GM18867 (cell line): ENCODE data around the gene LGR6.
"Not testable (repeated sequence)": the region's sequence is repeated elsewhere in the genome, so short reads cannot be mapped to it uniquely, and the experiment has no call there.

Experiments
- ATAC-seq: cut with Tn5 transposase; IDR thresholded peaks from one replicate; pipeline ENCODE4 v1.9.1; 2021; ENCODE audit warnings: mild to moderate bottlenecking, moderate library complexity; ENCODE audit not compliant: unreplicated experiment

The LGR6 gene, protein sequence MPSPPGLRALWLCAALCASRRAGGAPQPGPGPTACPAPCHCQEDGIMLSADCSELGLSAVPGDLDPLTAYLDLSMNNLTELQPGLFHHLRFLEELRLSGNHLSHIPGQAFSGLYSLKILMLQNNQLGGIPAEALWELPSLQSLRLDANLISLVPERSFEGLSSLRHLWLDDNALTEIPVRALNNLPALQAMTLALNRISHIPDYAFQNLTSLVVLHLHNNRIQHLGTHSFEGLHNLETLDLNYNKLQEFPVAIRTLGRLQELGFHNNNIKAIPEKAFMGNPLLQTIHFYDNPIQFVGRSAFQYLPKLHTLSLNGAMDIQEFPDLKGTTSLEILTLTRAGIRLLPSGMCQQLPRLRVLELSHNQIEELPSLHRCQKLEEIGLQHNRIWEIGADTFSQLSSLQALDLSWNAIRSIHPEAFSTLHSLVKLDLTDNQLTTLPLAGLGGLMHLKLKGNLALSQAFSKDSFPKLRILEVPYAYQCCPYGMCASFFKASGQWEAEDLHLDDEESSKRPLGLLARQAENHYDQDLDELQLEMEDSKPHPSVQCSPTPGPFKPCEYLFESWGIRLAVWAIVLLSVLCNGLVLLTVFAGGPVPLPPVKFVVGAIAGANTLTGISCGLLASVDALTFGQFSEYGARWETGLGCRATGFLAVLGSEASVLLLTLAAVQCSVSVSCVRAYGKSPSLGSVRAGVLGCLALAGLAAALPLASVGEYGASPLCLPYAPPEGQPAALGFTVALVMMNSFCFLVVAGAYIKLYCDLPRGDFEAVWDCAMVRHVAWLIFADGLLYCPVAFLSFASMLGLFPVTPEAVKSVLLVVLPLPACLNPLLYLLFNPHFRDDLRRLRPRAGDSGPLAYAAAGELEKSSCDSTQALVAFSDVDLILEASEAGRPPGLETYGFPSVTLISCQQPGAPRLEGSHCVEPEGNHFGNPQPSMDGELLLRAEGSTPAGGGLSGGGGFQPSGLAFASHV

GRCh38 chr1:202193614-202194327 lies at the start of gene LGR6:
TSS of gene LGR6 (plus strand) at chr1:202193799. CDS start at chr1:202193990, 191 bp downstream.
- no peak for ATAC-seq

GRCh38 chr1:202144402-202145067 lies 49.1 kb upstream of the LGR6 start, which contains the start of gene ARL8A:
TSS of gene ARL8A (minus strand) at chr1:202144737. CDS start at chr1:202144572, 165 bp downstream.
- ATAC-seq = peak; percentile 66

GRCh38 chr1:202145068-202145743 lies 48.4 kb upstream of the LGR6 start:
- no peak for ATAC-seq

DNA sequence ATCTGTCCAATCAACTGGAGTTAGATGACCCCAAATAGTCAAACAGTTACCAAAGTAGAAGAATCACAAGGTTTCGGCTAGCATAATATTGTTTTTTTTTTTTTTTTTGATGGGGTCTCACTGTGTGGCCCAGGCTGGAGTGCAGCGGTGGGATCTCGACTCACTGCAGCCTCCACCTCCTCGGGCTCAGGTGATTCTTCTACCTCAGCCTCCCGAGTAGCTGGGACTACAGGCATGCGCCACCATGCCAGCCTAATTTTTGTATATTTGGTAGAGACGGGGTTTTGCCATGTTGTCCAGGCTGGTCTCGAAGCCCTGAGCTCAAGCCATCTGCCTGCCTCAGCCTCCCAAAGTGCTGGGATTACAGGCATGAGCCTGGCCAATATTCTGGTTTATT lies 47.9 kb upstream of the LGR6 start:
- not testable (repeated sequence) for ATAC-seq

DNA sequence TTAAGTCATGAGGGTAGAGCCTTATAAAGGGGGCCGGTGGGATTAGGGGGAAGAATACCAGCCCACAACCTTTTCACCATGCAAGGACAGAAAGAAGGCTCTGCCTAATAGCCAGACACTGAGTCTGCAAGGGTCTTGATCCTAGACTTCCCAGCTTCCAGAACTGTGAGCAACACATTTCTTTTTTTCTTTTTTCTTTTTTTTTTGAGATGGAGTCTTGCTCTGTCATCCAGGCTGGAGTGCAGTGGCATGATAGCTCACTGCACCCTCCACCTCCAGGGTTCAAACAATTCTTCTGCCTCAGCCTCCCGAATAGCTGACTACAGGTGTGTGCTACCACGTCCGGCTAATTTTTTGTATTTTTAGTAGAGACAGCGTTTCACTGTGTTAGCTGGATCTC lies 47.3 kb upstream of the LGR6 start:
- no peak for ATAC-seq

GRCh38 chr1:202146993-202147392 lies 46.6 kb upstream of the LGR6 start:
- ATAC-seq = no peak

- no peak for ATAC-seq
Measured at GRCh38 chr1:202148391-202148790, 45.2 kb upstream of the LGR6 start.

DNA sequence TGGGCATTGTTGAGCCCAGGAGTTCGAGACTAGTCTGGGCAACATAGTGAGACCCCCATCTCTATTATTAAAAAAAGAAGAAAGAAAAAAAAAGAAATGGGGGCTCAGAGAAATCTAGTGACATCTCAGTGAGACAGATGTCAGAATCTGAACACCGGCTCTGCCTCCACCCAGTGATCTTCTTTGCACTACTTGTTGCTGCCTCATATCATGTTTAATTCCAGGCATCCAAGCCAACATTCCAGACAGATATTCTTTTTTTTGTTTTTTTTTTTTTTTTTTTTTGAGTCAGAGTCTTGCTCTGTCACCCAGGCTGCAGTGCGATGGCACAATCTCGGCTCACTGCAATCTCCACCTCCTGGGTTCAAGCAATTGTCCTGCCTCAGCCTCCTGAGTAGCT lies 44.0 kb upstream of the LGR6 start:
- ATAC-seq = no peak

DNA sequence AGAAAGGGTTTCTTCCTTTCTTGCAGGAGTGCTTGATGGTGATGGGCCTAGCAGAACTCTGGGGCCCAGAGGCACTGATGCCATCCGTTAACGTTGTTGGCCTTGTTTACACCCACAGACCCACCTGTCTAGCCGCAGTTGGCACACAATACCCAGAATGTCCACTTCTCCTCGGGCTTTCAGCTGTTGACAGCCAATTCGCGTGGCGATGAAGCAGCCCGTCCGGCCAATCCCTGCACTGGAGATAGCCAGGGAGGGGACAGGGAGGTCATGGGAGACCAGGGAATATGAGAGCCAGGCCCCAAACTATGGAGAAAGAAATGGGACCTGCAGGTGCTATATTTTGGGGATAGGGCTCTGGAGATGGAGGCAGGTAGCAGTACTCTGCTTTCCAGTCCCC lies 43.4 kb upstream of the LGR6 start:
- ATAC-seq = no peak

DNA sequence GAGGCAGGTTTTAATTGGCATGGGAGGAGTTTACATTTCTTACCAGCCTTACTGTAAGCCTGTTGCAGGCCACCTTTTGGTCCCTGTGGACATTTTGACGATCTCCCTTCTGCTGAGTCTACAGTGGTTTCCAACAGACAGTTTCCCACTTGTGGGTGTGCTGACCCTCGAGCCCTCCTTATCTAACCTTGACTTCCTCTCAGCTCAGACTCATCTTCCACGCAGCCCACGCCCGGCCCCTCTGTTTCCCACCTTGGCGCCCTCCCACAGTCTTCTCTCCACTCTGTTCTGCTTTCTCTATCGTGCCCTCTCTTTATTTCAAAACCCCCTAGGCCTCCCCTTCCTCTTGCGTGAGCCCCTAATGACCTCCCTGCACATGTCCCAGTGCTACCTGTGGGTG lies 43.0 kb upstream of the LGR6 start:
- no peak for ATAC-seq

DNA sequence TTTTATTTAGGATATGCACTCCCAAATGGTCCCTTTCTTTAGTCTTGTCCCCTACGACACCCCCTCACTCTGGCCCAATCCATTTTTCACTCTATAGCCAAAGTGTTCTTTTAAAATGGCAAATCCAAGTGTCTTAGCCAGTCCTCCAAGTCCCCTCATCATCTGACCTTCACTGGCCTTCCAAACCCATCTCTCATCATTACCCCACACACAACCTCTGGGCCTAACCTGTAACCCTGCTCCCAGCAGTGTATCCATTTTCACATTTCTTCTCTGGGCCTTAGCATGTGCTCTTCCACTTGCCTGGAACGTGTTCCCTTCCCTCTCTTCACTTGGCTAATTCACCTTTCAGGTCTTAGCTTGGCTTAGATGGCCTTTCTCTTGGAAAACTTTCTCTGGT lies 42.6 kb upstream of the LGR6 start:
- ATAC-seq = no peak

DNA sequence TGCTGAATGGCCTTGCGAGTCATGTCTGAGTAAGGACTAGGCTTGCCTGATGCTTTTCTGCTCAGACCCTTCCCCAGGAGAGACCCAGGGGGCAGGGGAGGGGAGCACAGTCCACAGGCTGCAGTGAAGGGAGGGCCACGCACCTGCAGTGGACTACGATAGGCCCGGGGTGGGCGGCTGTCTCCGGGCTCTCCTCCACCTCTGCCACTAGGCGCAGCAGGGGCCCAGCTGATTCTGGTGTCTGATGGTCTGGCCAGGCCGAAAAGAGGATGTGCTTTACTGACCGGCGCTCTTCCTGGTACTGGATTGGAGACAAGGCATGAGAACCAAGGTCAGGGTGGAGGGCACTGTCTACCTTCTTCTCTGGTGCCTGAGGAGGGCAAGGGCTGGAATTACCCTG lies 41.2 kb upstream of the LGR6 start:
- no peak for ATAC-seq

DNA sequence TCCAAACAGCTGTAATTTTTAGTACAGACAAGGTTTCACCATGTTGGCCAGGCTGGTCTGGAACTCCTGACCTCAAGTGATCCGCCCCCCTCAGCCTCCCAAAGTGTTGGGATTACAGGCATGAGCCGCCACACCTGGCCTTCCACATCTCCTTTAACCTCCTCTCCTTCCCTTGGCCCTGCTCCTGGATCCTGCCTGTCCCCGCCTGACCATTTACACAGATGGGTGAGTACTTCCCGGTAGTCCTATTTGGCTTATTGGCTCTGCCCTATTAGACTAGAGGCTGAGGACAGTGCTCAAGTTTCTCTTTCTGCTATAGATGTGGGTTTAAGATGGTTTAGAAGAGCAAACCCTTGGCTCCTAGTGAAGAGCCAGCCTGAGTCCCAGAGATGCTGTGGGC lies 40.3 kb upstream of the LGR6 start:
- no peak for ATAC-seq

- no peak for ATAC-seq
Measured at GRCh38 chr1:202154148-202154765, 39.3 kb upstream of the LGR6 start.

DNA sequence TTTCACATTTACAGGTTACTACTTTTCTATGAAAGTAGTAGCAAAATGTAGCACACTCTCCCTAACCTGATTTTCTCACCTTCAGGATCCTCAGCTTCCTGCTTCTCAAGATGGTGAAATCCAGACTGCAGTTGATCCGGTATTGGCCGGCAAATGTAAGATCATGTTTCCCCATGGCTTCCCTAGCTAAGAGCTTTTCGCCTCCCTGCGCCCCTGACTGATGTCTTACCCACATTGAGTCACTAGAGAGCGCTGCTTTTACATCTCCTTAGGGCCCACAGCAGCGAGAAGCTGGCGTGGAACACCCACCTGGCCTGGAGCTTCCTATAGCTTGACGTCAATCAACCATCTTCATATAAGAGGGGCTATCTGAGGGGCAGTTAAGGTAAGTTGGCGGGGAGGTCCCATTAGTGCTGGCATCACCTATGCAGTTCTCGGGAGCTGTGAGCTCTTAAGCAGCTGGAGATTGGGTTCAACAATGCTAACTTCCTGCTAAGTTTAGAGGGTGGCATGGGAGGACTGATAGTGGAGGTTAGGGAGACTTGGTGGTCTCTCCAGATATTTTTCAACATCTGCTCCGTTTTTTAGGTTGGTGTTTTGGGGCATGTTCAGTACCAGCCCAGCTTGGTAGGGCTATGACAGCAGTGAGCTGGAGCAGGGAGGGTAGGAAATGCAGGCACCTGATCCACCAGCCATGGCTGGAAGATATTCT lies 38.7 kb upstream of the LGR6 start:
- no peak for ATAC-seq

GRCh38 chr1:202155478-202156021 lies 38.0 kb upstream of the LGR6 start:
- ATAC-seq = no peak

DNA sequence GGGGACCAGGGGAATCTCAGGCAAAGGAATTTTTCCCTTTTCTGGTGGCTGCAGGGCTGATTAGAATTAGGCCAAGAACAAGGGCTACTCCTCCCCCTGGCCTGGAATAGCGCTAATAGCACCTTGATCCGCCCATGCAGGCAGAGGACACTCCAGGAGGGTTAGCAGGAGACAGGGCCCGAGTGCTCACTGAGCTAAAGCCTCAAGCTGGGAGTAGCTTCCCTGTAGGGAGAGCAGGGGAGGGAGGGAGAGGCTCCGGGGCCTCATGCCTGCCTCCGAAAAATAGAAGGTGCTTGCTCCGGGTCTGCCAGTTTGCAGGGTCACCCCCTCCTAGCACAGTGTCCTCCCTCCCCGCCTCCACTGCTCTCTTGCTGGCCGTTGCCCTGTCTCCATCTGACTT lies 37.0 kb upstream of the LGR6 start:
- no peak for ATAC-seq

DNA sequence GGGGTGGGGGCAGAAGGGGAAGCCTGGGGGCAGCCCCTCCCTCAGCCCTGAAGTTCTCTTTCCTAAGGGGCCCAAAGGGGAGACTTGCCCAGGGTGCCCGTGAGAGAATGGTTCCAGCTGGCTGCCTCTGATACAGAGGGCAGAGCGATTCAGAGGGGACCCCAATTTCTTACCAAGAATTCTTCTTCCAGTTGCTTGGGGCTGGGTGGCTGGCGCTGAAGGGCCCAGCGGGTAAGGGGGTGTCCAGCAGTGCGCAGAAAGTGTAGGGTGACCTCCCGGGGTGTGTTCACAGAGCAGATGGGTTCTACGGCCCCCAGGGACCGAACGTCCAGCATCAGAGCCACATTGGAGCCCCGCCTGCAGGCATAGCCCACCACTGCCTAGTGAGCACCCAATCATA lies 35.7 kb upstream of the LGR6 start:
- ATAC-seq = no peak
